Epithelial cell of proximal tubule (primary cell): ENCODE data around the gene FSD2. TPM values are rescaled to one million over a fixed set of nuclear protein-coding genes. Genes with fewer than 3 reads are reported as not detected.

Experiments
- DNase-seq: peaks from one replicate; pipeline ENCODE4 v3.0.0-alpha.2; 2011; ENCODE audit warnings: low read depth
- H3K4me3 ChIP-seq: 2 replicates; pipeline ENCODE4 v1.5.1; 2011; ENCODE audit warnings: low read depth, mild to moderate bottlenecking, low read length
- total RNA-seq: library from RNA; depleted of rRNA; stranded (reverse); fragments of >200 nt; gene quantifications from 2 replicates; pipeline ENCODE4 v1.2.3, GENCODE V29; 2015
- TF ChIP-seq, protein P1 (sequence below): conservative IDR thresholded peaks from 2 replicates; pipeline ENCODE4 v1.5.1; 2012; ENCODE audit warnings: low read depth, mild to moderate bottlenecking, low read length

The FSD2 gene
- total RNA-seq, 1 donor from 2014 or later, result not detected

DNA sequence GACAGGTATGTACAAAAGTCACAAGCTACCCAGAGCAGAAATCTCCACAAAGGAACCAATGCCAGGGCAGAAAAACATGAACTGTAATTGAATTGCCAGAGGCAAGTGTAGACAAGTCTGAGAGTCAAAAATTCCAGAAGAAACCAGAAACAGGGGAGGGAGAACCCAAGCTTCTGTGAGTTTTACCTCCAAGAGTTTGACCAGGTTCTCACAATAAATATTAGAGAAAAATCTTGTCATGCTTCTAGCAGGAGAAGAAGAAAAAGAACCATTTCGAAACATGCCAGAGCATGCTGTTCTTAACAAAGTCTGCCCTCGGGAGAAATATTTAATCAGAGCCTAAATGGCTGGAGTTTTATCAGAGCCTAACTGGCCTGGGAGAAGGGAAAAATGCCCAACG, 63.7 kb downstream of the FSD2 start:
- no peak for DNase-seq
- no peak overlapping the region for H3K4me3 ChIP-seq

DNA sequence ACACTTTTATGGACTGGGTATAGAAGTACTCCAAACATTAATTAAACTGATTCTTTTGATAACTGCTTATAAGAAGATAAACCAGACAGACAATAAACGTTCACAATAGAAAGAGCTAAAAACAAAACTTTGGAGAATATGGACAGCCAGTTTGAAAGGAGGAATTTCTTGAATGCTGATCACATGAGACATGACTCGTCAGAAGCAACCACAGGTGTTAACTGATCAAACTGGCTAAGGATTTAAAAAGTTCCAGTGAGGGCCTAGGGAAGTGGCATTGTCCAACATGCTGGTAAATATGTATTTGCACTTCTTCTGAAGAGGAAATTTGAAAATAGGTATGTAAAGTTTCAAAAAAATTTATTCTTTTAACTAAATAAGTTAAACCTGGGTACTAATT, 66.8 kb downstream of the FSD2 start:
- TF ChIP-seq, protein P1, sequence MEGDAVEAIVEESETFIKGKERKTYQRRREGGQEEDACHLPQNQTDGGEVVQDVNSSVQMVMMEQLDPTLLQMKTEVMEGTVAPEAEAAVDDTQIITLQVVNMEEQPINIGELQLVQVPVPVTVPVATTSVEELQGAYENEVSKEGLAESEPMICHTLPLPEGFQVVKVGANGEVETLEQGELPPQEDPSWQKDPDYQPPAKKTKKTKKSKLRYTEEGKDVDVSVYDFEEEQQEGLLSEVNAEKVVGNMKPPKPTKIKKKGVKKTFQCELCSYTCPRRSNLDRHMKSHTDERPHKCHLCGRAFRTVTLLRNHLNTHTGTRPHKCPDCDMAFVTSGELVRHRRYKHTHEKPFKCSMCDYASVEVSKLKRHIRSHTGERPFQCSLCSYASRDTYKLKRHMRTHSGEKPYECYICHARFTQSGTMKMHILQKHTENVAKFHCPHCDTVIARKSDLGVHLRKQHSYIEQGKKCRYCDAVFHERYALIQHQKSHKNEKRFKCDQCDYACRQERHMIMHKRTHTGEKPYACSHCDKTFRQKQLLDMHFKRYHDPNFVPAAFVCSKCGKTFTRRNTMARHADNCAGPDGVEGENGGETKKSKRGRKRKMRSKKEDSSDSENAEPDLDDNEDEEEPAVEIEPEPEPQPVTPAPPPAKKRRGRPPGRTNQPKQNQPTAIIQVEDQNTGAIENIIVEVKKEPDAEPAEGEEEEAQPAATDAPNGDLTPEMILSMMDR, result no peak
- no peak overlapping the region for H3K4me3 ChIP-seq
- no peak for DNase-seq

More for the DNA sequence above, 63.7 kb downstream of the FSD2 start:
- TF ChIP-seq, protein P1, result no peak

DNA sequence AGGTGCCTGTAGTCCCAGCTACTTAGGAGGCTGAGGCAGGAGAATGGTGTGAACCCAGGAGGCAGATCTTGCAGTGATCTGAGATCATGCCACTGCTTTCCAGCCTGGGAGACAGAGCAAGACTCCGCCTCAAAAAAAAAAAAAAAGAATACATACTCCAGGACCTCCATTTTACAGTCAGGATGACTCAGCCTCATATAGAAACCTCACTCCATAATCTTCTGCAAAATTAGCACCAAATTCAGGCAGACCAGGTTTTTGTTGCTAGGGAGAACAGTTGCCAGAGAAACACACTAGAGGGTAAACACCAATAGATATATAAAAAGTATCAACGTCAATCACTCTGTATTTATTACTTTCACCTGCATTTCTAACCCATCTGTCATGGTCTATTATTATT, 67.9 kb downstream of the FSD2 start:
- TF ChIP-seq, protein P1, result no peak
- DNase-seq, result no peak
- no peak overlapping the region for H3K4me3 ChIP-seq

DNA sequence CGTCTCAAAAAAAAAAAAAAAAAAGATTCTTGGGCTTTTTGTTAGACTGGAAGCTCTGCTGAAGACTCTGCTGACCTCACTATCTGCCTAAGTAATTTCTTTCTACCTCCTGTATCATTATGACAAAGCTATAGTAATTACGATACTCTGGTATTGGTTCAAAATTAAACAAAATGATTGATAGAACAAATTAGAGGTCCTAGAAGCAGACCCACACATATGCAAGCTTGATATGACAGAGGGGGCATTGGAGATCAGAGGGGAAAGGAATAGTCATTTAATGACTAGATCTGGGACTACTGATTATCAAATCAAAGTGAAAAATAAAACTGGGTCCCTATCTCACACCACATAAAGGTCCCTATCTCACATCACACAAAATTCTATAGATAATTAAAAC, 74.3 kb downstream of the FSD2 start:
- H3K4me3 ChIP-seq, result no peak overlapping the region
- TF ChIP-seq, protein P1, result no peak

DNA sequence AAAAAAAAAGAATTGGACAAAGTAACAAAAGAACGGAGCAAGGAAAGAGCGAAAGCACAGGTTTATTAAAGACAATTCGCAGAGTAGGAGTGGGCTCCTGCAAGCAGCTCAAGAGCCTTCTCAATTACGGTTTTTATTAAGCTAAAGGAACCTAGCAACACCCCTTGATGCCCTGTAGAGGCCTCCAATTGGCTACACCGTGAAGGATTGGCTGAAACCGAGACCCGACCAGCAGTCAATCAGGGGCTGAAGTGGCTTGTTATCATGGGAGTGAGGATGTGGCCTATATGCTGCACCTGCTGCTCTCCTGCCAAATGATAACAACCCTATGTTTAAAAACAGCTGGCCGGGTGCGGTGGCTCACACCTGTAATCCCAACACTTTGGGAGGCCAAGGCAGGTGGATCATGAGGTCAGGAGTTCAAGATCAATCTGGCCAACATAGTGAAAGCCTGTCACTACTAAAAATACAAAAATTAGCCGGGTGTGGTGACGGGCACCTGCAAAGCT, 75.8 kb downstream of the FSD2 start:
- H3K4me3 ChIP-seq, result no peak overlapping the region
- DNase-seq, result no peak
- TF ChIP-seq, protein P1, result no peak

More for the DNA sequence above, 74.3 kb downstream of the FSD2 start:
- DNase-seq, result no peak

DNA sequence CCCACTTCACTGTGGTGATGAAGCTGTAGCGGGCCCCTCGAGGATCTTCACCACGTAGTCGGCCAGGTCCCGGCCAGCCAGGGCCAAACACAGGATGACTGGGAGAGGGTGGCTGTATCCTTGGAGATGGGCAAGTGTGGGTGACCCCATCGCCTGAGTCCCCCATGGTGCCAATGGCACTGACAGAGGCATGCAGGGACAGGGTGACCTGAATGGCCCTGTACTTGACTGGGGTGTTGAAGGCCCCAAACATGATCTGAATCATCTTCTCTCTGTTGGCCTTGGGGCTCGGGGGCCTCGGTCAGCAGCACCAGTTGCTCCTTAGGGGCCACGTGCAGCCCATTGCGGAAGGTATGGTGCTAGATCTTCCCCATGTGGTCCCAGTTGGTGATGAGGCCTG, 79.1 kb downstream of the FSD2 start:
- H3K4me3 ChIP-seq, result no peak overlapping the region
- TF ChIP-seq, protein P1, result no peak
- no peak for DNase-seq

DNA sequence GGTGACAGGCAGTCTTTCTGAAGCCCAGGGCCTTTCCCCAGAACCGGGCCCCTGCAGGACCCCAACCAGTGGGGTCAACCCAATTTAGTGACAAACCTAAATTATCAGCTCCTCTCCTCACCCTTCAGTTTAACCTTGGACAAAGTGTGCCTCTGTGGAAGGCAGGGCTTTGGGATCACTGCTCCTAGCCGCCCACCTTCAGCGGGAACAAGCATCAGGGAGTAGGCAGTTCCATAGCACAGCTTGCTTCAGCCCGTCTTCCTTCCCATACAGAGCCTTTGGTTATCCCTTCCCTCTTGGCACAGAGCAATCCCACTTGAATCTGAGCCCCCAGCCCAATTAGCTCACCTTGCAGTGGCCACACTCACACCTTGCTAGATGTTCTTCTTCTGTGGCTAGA, 90.9 kb downstream of the FSD2 start:
- H3K4me3 ChIP-seq, result no peak overlapping the region
- DNase-seq, result no peak
- TF ChIP-seq, protein P1, result no peak
